ENCODE data around the gene SLC7A5.
"Not testable (repeated sequence)": the region's sequence is repeated elsewhere in the genome, so short reads cannot be mapped to it uniquely, and the experiment has no call there.

The SLC7A5 gene

GRCh38 chr16:87869061-87869878, at the start of gene SLC7A5:
TSS of gene SLC7A5 (minus strand) at chr16:87869507. CDS start at chr16:87869422, 85 bp downstream.
- H3K27ac Mint-ChIP-seq = peak within 1 kb of the TSS; percentile 99
- CTCF ChIA-PET = interaction anchor here (0.8 to 14.6 kb wide), 4 partner anchors 20 to 99 kb away, joined by 3 to 254 read pairs (median 136); no protein-coding TSS in a partner anchor
- not testable (repeated sequence) for H3K9me3 Mint-ChIP-seq, H3K27me3 Mint-ChIP-seq
- peak within 1 kb of the TSS; percentile 99 for H3K4me3 Mint-ChIP-seq
- H3K36me3 Mint-ChIP-seq = peaks cover 26% of the 10 kb centered on the region
- peaks cover 76% of the 10 kb centered on the region for H3K4me1 Mint-ChIP-seq
- DNase-seq = peak; percentile 88

GRCh38 chr16:87918338-87918737, 49.0 kb upstream of the SLC7A5 start:
- CTCF ChIA-PET = no interaction called here
- peaks cover 45% of the 10 kb centered on the region for H3K27me3 Mint-ChIP-seq
- H3K36me3 Mint-ChIP-seq = no peaks in the 10 kb centered on the region
- no peak overlapping the region for H3K4me3 Mint-ChIP-seq
- H3K4me1 Mint-ChIP-seq = peaks cover 4% of the 10 kb centered on the region
- no peak for DNase-seq
- H3K27ac Mint-ChIP-seq = no peak overlapping the region
- H3K9me3 Mint-ChIP-seq = no peaks in the 10 kb centered on the region

GRCh38 chr16:87917503-87917902, 48.2 kb upstream of the SLC7A5 start:
- Mint-ChIP-seq H3K9me3 (no peaks in the 10 kb centered on the region), H3K4me3 (no peak overlapping the region), H3K27ac (no peak overlapping the region), H3K4me1 (peaks cover 6% of the 10 kb centered on the region), H3K36me3 (no peaks in the 10 kb centered on the region), H3K27me3 (peaks cover 43% of the 10 kb centered on the region)
- DNase-seq = no peak
- CTCF ChIA-PET = interaction anchor here (1.0 kb wide), 1 partner anchor 10 kb away, joined by 3 read pairs; no protein-coding TSS in a partner anchor

- H3K9me3 Mint-ChIP-seq = no peaks in the 10 kb centered on the region
- no peak overlapping the region for H3K27ac Mint-ChIP-seq
- H3K4me3 Mint-ChIP-seq = no peak overlapping the region
- DNase-seq = no peak
- CTCF ChIA-PET = interaction anchor here (2.3 kb wide), 1 partner anchor 11 kb away, joined by 5 read pairs; no protein-coding TSS in a partner anchor
- H3K4me1 Mint-ChIP-seq = peaks cover 9% of the 10 kb centered on the region
- peaks cover 39% of the 10 kb centered on the region for H3K27me3 Mint-ChIP-seq
- no peaks in the 10 kb centered on the region for H3K36me3 Mint-ChIP-seq
These were observed 45.5 kb upstream of the SLC7A5 start for GRCh38 chr16:87914812-87915211.

GRCh38 chr16:87914021-87914725, 44.9 kb upstream of the SLC7A5 start:
- H3K36me3 Mint-ChIP-seq, H3K27ac Mint-ChIP-seq, DNase-seq, H3K9me3 Mint-ChIP-seq, H3K4me3 Mint-ChIP-seq: not testable (repeated sequence)
- CTCF ChIA-PET = interaction anchor here (1.3 to 1.5 kb wide), 2 partner anchors 12 to 38 kb away, joined by 3 to 5 read pairs; no protein-coding TSS in a partner anchor
- Mint-ChIP-seq H3K4me1 (peaks cover 13% of the 10 kb centered on the region), H3K27me3 (peaks cover 36% of the 10 kb centered on the region)

- H3K36me3 Mint-ChIP-seq, DNase-seq, H3K4me3 Mint-ChIP-seq, H3K9me3 Mint-ChIP-seq, H3K27ac Mint-ChIP-seq: not testable (repeated sequence)
- H3K4me1 Mint-ChIP-seq = peaks cover 11% of the 10 kb centered on the region
- peaks cover 26% of the 10 kb centered on the region for H3K27me3 Mint-ChIP-seq
- CTCF ChIA-PET = interaction anchor here (1.5 kb wide), 1 partner anchor 37 kb away, joined by 5 read pairs; no protein-coding TSS in a partner anchor
These were observed 43.4 kb upstream of the SLC7A5 start for GRCh38 chr16:87912691-87913090.

GRCh38 chr16:87911106-87911763, 41.9 kb upstream of the SLC7A5 start:
- H3K27me3 Mint-ChIP-seq = peaks cover 26% of the 10 kb centered on the region
- H3K4me1 Mint-ChIP-seq = peaks cover 11% of the 10 kb centered on the region
- DNase-seq, H3K9me3 Mint-ChIP-seq, H3K36me3 Mint-ChIP-seq, H3K4me3 Mint-ChIP-seq, H3K27ac Mint-ChIP-seq: not testable (repeated sequence)
- CTCF ChIA-PET = interaction anchor here (0.9 to 3.1 kb wide), 4 partner anchors 10 to 132 kb away, joined by 3 to 13 read pairs (median 11); no protein-coding TSS in a partner anchor

- H3K4me3 Mint-ChIP-seq, H3K36me3 Mint-ChIP-seq, H3K9me3 Mint-ChIP-seq: not testable (repeated sequence)
- H3K4me1 Mint-ChIP-seq = peaks cover 13% of the 10 kb centered on the region
- peak; percentile 86 for DNase-seq
- peaks cover 21% of the 10 kb centered on the region for H3K27me3 Mint-ChIP-seq
- CTCF ChIA-PET = interaction anchor here (0.6 to 3.1 kb wide), 10 partner anchors 13 to 130 kb away, joined by 3 to 18 read pairs (median 9); no protein-coding TSS in a partner anchor
- peak overlapping the region; percentile 33 for H3K27ac Mint-ChIP-seq
These were observed 40.1 kb upstream of the SLC7A5 start for GRCh38 chr16:87909203-87909935.

GRCh38 chr16:87908101-87908500, 38.8 kb upstream of the SLC7A5 start:
- H3K4me3 Mint-ChIP-seq, H3K9me3 Mint-ChIP-seq, H3K27ac Mint-ChIP-seq, H3K36me3 Mint-ChIP-seq, DNase-seq: not testable (repeated sequence)
- peaks cover 19% of the 10 kb centered on the region for H3K4me1 Mint-ChIP-seq
- peaks cover 14% of the 10 kb centered on the region for H3K27me3 Mint-ChIP-seq
- CTCF ChIA-PET = interaction anchor here (0.6 to 4.3 kb wide), 8 partner anchors 10 to 129 kb away, joined by 3 to 25 read pairs (median 8); no protein-coding TSS in a partner anchor

GRCh38 chr16:87905521-87905920, 36.2 kb upstream of the SLC7A5 start:
- not testable (repeated sequence) for H3K27me3 Mint-ChIP-seq, H3K36me3 Mint-ChIP-seq, DNase-seq, H3K27ac Mint-ChIP-seq, H3K9me3 Mint-ChIP-seq, H3K4me3 Mint-ChIP-seq
- CTCF ChIA-PET = interaction anchor here (1.3 to 4.3 kb wide), 5 partner anchors 10 to 126 kb away, joined by 4 to 25 read pairs (median 6); no protein-coding TSS in a partner anchor
- peaks cover 23% of the 10 kb centered on the region for H3K4me1 Mint-ChIP-seq

- not testable (repeated sequence) for H3K9me3 Mint-ChIP-seq, DNase-seq, H3K4me3 Mint-ChIP-seq, H3K27ac Mint-ChIP-seq, H3K36me3 Mint-ChIP-seq, H3K27me3 Mint-ChIP-seq
- CTCF ChIA-PET = interaction anchor here (1.6 to 4.3 kb wide), 4 partner anchors 10 to 126 kb away, joined by 4 to 25 read pairs (median 6); no protein-coding TSS in a partner anchor
- H3K4me1 Mint-ChIP-seq = peaks cover 27% of the 10 kb centered on the region
These were observed 35.7 kb upstream of the SLC7A5 start for GRCh38 chr16:87904963-87905362.

GRCh38 chr16:87900489-87900888, 31.2 kb upstream of the SLC7A5 start:
- H3K4me1 Mint-ChIP-seq = peaks cover 52% of the 10 kb centered on the region
- H3K27me3 Mint-ChIP-seq, H3K4me3 Mint-ChIP-seq, DNase-seq, H3K27ac Mint-ChIP-seq, H3K9me3 Mint-ChIP-seq, H3K36me3 Mint-ChIP-seq: not testable (repeated sequence)
- CTCF ChIA-PET = interaction anchor here (0.7 to 1.3 kb wide), 2 partner anchors 25 kb away, joined by 3 read pairs; no protein-coding TSS in a partner anchor

Measured in activated naive CD4-positive, alpha-beta T cell treated with anti-CD3 and anti-CD28 coated beads, Interleukin-2, amount 10 ng/mL, durations not matched to agents 7 days and 5 days (primary cell).